GM19455 (cell line): Measurements from ENCODE around the gene USH2A.

Experiments
- ATAC-seq: cut with Tn5 transposase; IDR thresholded peaks from one replicate; pipeline ENCODE4 v1.9.1; 2021; ENCODE audit not compliant: unreplicated experiment

USH2A gene

GRCh38 chr1:215748431-215748830, 674.8 kb downstream of the USH2A start:
- no peak for ATAC-seq

- no peak for ATAC-seq
These were observed 678.8 kb downstream of the USH2A start for GRCh38 chr1:215744419-215744818.

DNA sequence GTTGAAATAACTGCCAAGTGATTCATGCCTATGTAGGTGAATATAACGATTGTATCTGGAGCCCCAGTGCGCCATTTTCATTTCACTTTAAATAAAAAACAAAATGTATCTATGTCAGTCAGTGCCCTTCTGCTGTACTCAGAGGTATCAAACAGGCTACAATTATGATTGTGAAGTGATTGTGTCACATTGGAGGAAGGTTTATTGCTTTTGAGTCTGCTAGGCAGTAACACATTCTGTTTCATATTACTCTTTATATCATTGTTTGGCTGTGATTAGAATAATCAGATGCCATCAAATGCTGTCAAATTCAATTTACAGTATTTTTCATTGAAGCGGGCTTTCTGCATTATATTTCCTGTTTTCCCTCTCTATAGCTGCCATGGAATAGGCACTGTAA, 684.2 kb downstream of the USH2A start:
- ATAC-seq: no peak

GRCh38 chr1:215731699-215732098, 691.5 kb downstream of the USH2A start:
- ATAC-seq: no peak

DNA sequence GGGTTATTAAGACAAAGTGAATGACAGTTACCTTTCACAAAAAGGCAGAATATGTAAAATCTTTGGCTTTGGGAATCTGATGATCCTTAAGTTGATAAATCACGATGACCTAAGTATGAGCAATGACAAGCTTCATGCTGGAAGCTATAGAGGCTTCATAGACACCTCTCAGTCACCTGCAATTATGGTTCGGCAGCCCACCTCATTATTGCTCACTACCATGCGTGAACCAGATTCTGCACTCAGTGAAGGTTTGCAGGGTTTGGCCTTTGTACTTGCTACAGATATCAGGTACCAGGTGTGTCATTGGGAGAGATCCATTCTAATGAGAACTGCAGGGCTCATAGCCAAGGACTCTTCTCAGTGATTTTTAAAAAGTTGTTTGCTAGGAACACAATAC, 692.6 kb downstream of the USH2A start:
- no peak for ATAC-seq

- ATAC-seq: no peak
These were observed 695.1 kb downstream of the USH2A start for GRCh38 chr1:215728169-215728568.

DNA sequence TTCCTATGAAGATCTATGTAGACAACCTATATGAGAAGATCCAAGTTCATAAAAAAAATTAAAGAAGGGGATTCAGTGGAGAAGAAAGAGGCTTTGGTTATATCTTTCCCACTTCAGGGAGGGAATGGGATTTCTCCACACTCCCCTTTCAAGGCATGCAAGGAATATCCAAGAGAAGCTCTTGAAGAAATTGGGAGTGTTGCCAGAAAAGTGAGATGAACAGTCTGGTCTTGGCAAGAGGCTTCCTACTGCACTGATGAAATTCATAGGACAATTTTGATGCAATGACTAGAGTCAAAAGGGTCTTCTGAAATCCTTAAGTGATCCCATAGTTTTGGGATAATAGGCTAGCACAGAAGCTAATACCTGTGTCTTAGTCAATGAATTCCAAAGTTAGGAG, 703.1 kb downstream of the USH2A start:
- ATAC-seq: no peak

DNA sequence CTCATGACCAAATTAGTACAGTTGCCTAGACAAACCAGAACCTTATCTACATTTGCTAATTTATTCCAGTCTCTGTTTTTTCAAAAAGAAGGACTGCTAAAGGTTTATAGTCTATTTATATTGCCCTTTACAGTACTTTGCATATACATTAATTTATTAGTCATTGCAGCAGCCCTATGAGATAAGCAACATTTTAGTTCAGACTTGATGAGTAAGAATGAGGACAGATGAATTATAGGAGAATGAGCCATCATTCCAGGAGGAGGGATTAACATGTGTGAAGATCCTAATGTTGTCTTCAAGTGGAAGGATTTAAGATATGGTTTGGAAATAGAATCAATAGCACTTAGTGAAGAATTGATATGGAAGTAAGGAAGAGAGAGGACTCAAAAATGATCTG, 703.7 kb downstream of the USH2A start:
- no peak for ATAC-seq

GRCh38 chr1:215718575-215719287, 704.5 kb downstream of the USH2A start:
- ATAC-seq: no peak

GRCh38 chr1:215717677-215718426, 705.4 kb downstream of the USH2A start:
- ATAC-seq: no peak

- ATAC-seq: no peak
These were observed 712.4 kb downstream of the USH2A start for GRCh38 chr1:215710899-215711225.

- ATAC-seq: no peak
These were observed 713.0 kb downstream of the USH2A start for GRCh38 chr1:215710036-215710898.

DNA sequence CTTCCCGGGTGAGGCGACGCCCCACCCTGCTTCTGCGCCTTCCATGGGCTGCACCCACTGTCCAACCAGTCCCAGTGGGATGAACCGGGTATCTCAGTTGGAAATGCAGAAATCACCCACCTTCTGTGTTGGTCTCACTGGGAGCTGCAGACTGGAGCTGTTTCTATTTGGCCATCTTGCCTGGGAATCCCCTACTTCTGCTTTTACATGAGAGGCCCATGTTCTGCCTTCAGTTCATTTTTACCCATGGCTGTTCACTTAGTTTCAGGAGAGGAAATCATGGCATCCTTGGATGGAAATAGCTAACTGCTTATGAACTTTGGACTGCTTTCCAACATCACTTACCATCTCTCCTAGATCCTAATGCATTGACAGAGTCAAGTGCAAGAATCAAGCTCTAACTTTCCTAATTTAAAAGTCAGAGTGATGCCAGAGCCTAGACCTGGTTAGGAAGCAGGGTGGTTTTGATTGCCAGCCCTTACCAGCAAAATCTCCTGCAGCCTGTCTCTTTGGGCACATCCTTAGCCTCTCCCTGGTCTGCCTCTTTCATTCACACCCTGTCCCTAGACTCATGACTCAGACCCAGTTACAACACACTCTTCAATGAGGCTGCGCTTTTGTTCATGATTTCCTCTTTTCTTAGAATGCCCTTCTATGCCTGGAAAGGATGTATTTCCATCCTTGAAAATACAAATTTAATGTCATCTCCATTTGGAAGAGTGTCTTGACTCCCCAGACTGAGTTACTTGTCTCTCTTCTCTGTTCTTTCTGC, 719.0 kb downstream of the USH2A start:
- ATAC-seq: no peak

DNA sequence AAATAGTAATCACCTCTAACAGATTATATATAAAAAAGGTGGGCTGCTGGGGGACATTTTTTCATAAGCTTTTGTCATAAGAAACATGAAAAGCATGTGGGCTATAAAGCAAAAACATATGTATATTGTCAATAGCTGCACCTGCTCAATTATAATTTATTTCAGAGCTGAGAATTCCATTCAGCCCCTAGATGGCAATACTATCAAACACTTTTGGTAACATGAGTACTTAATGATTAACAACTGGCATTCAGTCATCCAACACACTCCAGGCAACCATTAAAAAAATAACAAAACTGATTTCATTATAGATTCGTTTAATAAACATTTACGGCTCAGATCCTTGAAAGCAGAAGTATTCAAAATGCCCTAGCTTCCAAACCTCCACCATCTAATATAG, 741.0 kb downstream of the USH2A start:
- ATAC-seq: no peak

DNA sequence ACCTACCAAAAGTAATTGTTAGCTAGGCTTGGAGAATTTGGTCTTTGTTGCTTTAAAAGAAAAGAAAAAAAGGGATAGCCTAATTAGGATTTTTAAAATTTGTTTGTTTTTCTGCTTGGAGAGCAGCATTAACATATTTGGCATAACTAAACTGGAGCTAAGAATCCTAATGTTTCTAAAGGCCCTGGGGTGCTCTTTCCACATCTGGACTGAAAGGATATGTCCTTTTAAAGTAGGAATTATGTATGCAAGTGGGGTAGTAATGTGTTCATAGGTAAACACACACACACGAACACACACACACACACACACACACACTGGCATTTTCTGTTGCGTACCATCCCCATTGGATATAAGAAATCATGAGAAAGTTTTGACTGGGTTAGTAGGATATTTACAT, 742.2 kb downstream of the USH2A start:
- no peak for ATAC-seq

GRCh38 chr1:215679231-215679630, 744.0 kb downstream of the USH2A start:
- no peak for ATAC-seq

GRCh38 chr1:215677112-215677511, 746.1 kb downstream of the USH2A start:
- ATAC-seq: no peak

DNA sequence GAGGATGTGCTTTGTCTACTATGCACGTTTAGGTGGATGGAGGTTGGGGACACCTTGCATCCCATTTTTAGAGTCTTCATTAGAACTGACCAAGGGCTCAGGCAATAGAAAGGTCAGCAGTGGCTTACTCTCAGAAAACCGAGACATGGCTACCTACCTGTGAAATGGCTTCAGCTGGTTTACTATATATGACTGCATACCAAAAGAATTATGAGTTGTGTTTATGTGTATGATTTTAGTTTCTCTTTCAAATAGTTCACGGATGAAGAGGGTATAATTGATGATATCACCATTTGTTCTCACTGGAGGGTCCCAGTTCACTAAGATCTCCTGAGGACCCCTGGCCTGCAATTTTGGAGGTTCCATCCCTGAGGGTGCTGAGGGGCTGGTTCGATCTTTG, 749.3 kb downstream of the USH2A start:
- ATAC-seq: no peak

GRCh38 chr1:215672482-215672881, 750.8 kb downstream of the USH2A start:
- ATAC-seq: no peak

- no peak for ATAC-seq
These were observed 753.3 kb downstream of the USH2A start for GRCh38 chr1:215669806-215670491.

DNA sequence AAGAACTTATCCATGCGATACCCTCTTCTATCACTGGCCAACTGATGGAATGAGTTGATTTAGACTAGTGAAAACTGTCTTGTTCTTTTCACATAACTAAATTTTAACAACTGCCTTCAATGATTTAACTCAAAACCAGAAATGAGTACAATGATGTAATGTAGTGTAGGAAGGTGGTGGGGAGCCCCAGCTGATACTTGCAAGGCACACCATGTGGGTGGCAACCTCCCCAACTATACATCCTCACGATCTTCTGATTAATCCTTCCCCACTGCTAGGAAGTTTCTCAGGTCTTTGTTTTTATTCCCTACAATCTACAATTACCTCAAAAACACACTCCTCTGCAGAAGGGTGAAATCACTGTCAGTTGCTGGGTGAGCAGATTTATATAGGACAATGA, 755.5 kb downstream of the USH2A start:
- ATAC-seq: no peak
